K562 (cell line): Measurements from ENCODE around the gene PIGV. TPM values are rescaled to one million over a fixed set of nuclear protein-coding genes. Genes with fewer than 3 reads are reported as not detected.
A peak's percentile ranks its signal among the peaks of the same experiment; 100 is the strongest.

Source experiments
- ASH1L ChIP-seq: fragments of 450-650 bp; IDR thresholded peaks from 2 replicates; pipeline ENCODE4 v1.6.1; 2018; ENCODE audit warnings: borderline replicate concordance, mild to moderate bottlenecking, low read depth; ENCODE audit not compliant: partially characterized antibody
- ATF7 ChIP-seq: fragments of 450-650 bp; IDR thresholded peaks from 2 replicates; pipeline ENCODE4 v1.7.1; 2014; ENCODE audit warnings: mild to moderate bottlenecking, moderate library complexity
- CBX3 ChIP-seq, 2 experiments: IDR thresholded peaks; 1 replicate in 1 of 2; 2 replicates in 1 of 2; pipeline ENCODE4 v1.6.1; 2012; ENCODE audit warnings: inconsistent platforms in 2 of 2, low read length in 2 of 2, borderline replicate concordance in 1 of 2, control low read depth in 1 of 2
- EWSR1 ChIP-seq: fragments of 450-650 bp; IDR thresholded peaks from 2 replicates; pipeline ENCODE4 v1.6.1; 2018; ENCODE audit warnings: borderline replicate concordance, mild to moderate bottlenecking, low read depth, moderate library complexity; ENCODE audit not compliant: partially characterized antibody
- GATAD2B ChIP-seq: fragments of 450-650 bp; IDR thresholded peaks from 2 replicates; pipeline ENCODE4 v1.6.1; 2017; ENCODE audit warnings: mild to moderate bottlenecking, borderline replicate concordance
- GTF2A2 ChIP-seq: IDR thresholded peaks from 2 replicates; pipeline ENCODE4 v1.6.1; 2016; ENCODE audit warnings: mild to moderate bottlenecking, missing genetic modification characterization, missing compliant biosample characterization
- LCOR ChIP-seq: sonication (generic); formaldehyde crosslinking; IDR thresholded peaks from 2 replicates; pipeline ENCODE4 v1.8.0; 2022; ENCODE audit warnings: mild to moderate bottlenecking, missing genetic modification reagents
- MEF2D ChIP-seq: conservative IDR thresholded peaks from 2 replicates; pipeline ENCODE4 v1.6.1; 2016; ENCODE audit warnings: low read depth, missing genetic modification characterization, missing compliant biosample characterization
- MITF ChIP-seq: IDR thresholded peaks from 2 replicates; pipeline ENCODE4 v1.6.1; 2014; ENCODE audit warnings: antibody characterized with exemption
- MTF1 ChIP-seq: fragments of 250-450 bp; sonication (Bioruptor Pico); IDR thresholded peaks from 2 replicates; pipeline ENCODE4 v1.9.0; 2021; ENCODE audit warnings: moderate library complexity, mild to moderate bottlenecking, inconsistent platforms, borderline replicate concordance
- NCOA1 ChIP-seq: fragments of 450-650 bp; IDR thresholded peaks from 2 replicates; pipeline ENCODE4 v1.6.1; 2016; ENCODE audit warnings: low read depth
- NR2C2 ChIP-seq, 2 experiments: fragments of 200-800 bp in 1 of 2; sonication (Bioruptor generic) in 1 of 2; sonication (generic) in 1 of 2; formaldehyde crosslinking in 1 of 2; IDR thresholded peaks; 2 replicates each; pipeline versions ENCODE4 v1.6.1 to v1.8.0; 2016 to 2022; ENCODE audit warnings: mild to moderate bottlenecking in 1 of 2, missing compliant biosample characterization in 1 of 2, missing genetic modification characterization in 1 of 2, missing genetic modification reagents in 1 of 2
- SAP30 ChIP-seq: fragments of 200-600 bp; sonication (generic); IDR thresholded peaks from 2 replicates; pipeline ENCODE4 v1.6.1; 2012; ENCODE audit warnings: borderline replicate concordance, low read depth, mild to moderate bottlenecking, moderate library complexity, low read length, control low read depth, inconsistent platforms; ENCODE audit not compliant: insufficient read depth, poor library complexity, severe bottlenecking
- SIN3B ChIP-seq: fragments of 450-650 bp; IDR thresholded peaks from 2 replicates; pipeline ENCODE4 v1.6.1; 2017; ENCODE audit warnings: low read depth, mild to moderate bottlenecking, moderate library complexity
- SP2 ChIP-seq: IDR thresholded peaks from 2 replicates; pipeline ENCODE4 v1.6.1; 2011; ENCODE audit warnings: mild to moderate bottlenecking, low read depth, low read length, moderate library complexity; ENCODE audit not compliant: poor library complexity, severe bottlenecking; ENCODE audit errors: extremely low read depth
- TFAM ChIP-seq: fragments of 250-450 bp; sonication (Bioruptor Pico); conservative IDR thresholded peaks from 2 replicates; pipeline ENCODE4 v1.5.0; 2021; ENCODE audit warnings: mild to moderate bottlenecking, moderate library complexity
- TOE1 ChIP-seq, 2 experiments: fragments of 450-650 bp in 1 of 2; sonication (generic) in 1 of 2; formaldehyde crosslinking in 1 of 2; IDR thresholded peaks; 2 replicates each; pipeline versions ENCODE4 v1.7.1 to v1.8.0; 2016 to 2022; ENCODE audit warnings: borderline replicate concordance in 2 of 2, mild to moderate bottlenecking in 2 of 2, antibody characterized with exemption in 1 of 2, inconsistent platforms in 1 of 2, low read depth in 1 of 2, missing genetic modification reagents in 1 of 2, moderate library complexity in 1 of 2
- TRIM24 ChIP-seq, 2 experiments: fragments of 450-650 bp; IDR thresholded peaks; 2 replicates each; pipeline ENCODE4 v1.6.1; 2016
- ZNF224 ChIP-seq: sonication (generic); formaldehyde crosslinking; IDR thresholded peaks from 2 replicates; pipeline ENCODE4 v1.8.0; 2022; ENCODE audit warnings: mild to moderate bottlenecking, missing genetic modification reagents
- ZNF24 ChIP-seq: fragments of 450-650 bp; IDR thresholded peaks from 2 replicates; pipeline ENCODE4 v1.6.1; 2016
- ZNF408 ChIP-seq: fragments of 250-450 bp; sonication (Bioruptor Pico); IDR thresholded peaks from 2 replicates; pipeline ENCODE4 v1.4.0; 2020; ENCODE audit warnings: low read depth, mild to moderate bottlenecking, moderate library complexity
- polyA plus RNA-seq, 8 experiments: library from polyadenylated mRNA; depleted of rRNA in 4 of 8; stranded (reverse) in 5 of 8; unstranded in 3 of 8; fragments of >200 nt; fragmentation: Nextera tagmentation in 2 of 8; fragmentation: Illumina TruSeq in 1 of 8; extraction: Ambion mirVana in 2 of 8; extraction: Trizol in 1 of 8; gene quantifications; 2 replicates each; pipeline versions ENCODE4 v1.2.1 to v1.2.3, GENCODE V29; 2011 to 2014; ENCODE audit warnings: inconsistent platforms in 1 of 8, missing spikeins in 1 of 8
- total RNA-seq, 7 experiments: library from RNA; depleted of rRNA in 6 of 7; stranded (reverse); fragments of >200 nt in 6 of 7; fragmentation: Illumina TruSeq in 2 of 7; extraction: Trizol in 2 of 7; gene quantifications; 2 replicates each; pipeline versions ENCODE4 v1.2.1 to v1.2.3, GENCODE V29; 2011 to 2021; ENCODE audit warnings: low replicate concordance in 1 of 7

PIGV gene
- total and polyA plus RNA-seq, 9 of the 15 experiments (the other 6 are each of a cell fraction or from before 2014, with no cell fraction given), result 8.4 to 21.8 (median 11.7) TPM

- TF ChIP-seq TOE1 (IDR thresholded peaks at IDR 0.05; ENCODE audit: borderline replicate concordance) (peak; percentile 70; the same call in 1 of the 2 replicates), TOE1 (CRISPR knock-in tag; IDR thresholded peaks at IDR 0.05; ENCODE audit: borderline replicate concordance, low read depth) (no peak), MEF2D (tag) (peak; percentile 33), ZNF224 (0 out of 2 replicates have a peak, but pooled peaks have one; percentile 30), GTF2A2 (tag) (0 out of 2 replicates have a peak, but pooled peaks have one; percentile 44), SP2 (no peak), SAP30 (no peak), CBX3 (IDR thresholded peaks at IDR 0.05; ENCODE audit: borderline replicate concordance in 1 of 2, low read length in 2 of 2) (peak in 1 of 2 experiments; percentile 59; a peak in 2 of 3 replicates), ZNF408 (CRISPR knock-in tag) (no peak), NCOA1 (no peak; the same call in 1 of the 2 replicates), NR2C2 (CRISPR knock-in tag; IDR thresholded peaks at IDR 0.05) (peak; percentile 50; the same call in 1 of the 2 replicates), NR2C2 (tag; IDR thresholded peaks at IDR 0.05) (peak; percentile 74), MTF1 (no peak), GATAD2B (no peak; the same call in 1 of the 2 replicates), MITF (no peak), LCOR (CRISPR knock-in tag) (peak; percentile 17; the same call in 1 of the 2 replicates), ZNF24 (peak; percentile 47; the same call in 1 of the 2 replicates), SIN3B (no peak), TFAM (CRISPR knock-in tag) (no peak), ASH1L (no peak), TRIM24 (IDR thresholded peaks at IDR 0.05) (peak in 1 of 2 experiments; percentile 46; a peak in 1 of 4 replicates), EWSR1 (no peak), ATF7 (peak; percentile 77)
These were observed 1.0 kb upstream of the PIGV start (continued) for GRCh38 chr1:26786437-26787380.
